Measurements from ENCODE around the gene FAM135A. TPM values are rescaled to one million over a fixed set of nuclear protein-coding genes. Genes with fewer than 3 reads are reported as not detected.

Gene FAM135A
- total and polyA plus RNA-seq, 2 of the 8 experiments (the other 6 are each of a cell fraction or from before 2014, with no cell fraction given): 17.4 to 35.7 TPM

DNA sequence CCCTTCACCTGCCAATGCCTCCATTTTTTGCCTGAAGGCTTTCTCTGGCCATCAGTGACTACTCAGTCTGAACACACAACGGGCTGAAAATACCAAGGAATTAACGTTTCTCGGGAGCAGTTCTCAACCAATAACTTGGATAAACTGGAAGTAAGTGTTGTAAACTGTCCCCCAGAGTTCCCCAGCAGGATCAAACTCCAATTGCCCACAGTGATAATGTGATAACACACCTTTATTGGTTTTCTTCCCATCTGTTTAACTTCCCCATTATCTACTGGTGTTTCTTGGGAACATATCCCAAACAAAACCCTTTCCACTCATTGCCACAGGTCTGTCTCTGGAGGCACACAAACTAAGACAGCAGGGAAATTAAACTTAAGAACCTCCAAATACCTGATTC lies 21.8 kb upstream of the FAM135A start:
- Histone ChIP-seq H3K27ac (ENCODE audit: low read depth, low read length) (no peak overlapping the region), H3K23me2 (ENCODE audit: low read depth, low read length) (no peaks in the 10 kb centered on the region), H2AK5ac (ENCODE audit: low read depth, low read length) (no peak overlapping the region), H3K27me3 (replicated peaks in 1 of 4; ENCODE audit: control insufficient read depth in 3 of 4, extremely low read depth in 1 of 4, insufficient read depth in 3 of 4, low read length in 3 of 4) (no peaks in the 10 kb centered on the region), H2AFZ (ENCODE audit: low read length) (no peak overlapping the region), H3K36me3 (ENCODE audit: control insufficient read depth in 2 of 4, insufficient read depth in 4 of 4, low read length in 3 of 4) (no peaks in the 10 kb centered on the region), H3K14ac (ENCODE audit: insufficient read length) (no peak overlapping the region), H3K79me1 (ENCODE audit: low read depth, low read length) (no peaks in the 10 kb centered on the region), H3K4me3 (ENCODE audit: extremely low read depth in 1 of 4, insufficient read depth in 2 of 4, low read depth in 3 of 4, low read length in 4 of 4) (no peak overlapping the region), H2BK12ac (ENCODE audit: low read depth, low read length) (no peak overlapping the region), H3K56ac (replicated peaks; ENCODE audit: insufficient read length, low read depth, low read length) (no peak overlapping the region), H4K5ac (ENCODE audit: insufficient read length, low read depth, low read length) (no peak overlapping the region), H2BK5ac (ENCODE audit: low read depth, low read length) (no peak overlapping the region), H3K79me2 (ENCODE audit: control insufficient read depth in 1 of 2, insufficient read depth in 2 of 2, low read length in 2 of 2) (no peaks in the 10 kb centered on the region), H2BK20ac (ENCODE audit: low read length) (no peak overlapping the region), H3K4ac (replicated peaks; ENCODE audit: insufficient read length, low read depth, low read length) (no peak overlapping the region), H3K18ac (ENCODE audit: extremely low read depth, low read length) (no peak overlapping the region), H4K8ac (ENCODE audit: extremely low read depth, insufficient read depth, low read length) (no peak overlapping the region), H2BK15ac (ENCODE audit: low read length) (no peak overlapping the region), H3K4me2 (ENCODE audit: insufficient read depth in 1 of 2, low read depth in 2 of 2, low read length in 2 of 2) (no peak overlapping the region), H3K9ac (replicated peaks in 1 of 4; ENCODE audit: extremely low read depth in 1 of 4, low read depth in 3 of 4, low read length in 3 of 4) (no peak overlapping the region), H4K20me1 (replicated peaks in 1 of 2; ENCODE audit: control insufficient read depth in 1 of 2, insufficient read depth in 2 of 2, low read length in 2 of 2) (no peaks in the 10 kb centered on the region), H3K23ac (ENCODE audit: insufficient read length) (no peak overlapping the region), H3K9me3 (ENCODE audit: insufficient read depth in 2 of 2, low read depth in 1 of 2, low read length in 1 of 2) (no peaks in the 10 kb centered on the region), H3K4me1 (replicated peaks in 1 of 4; ENCODE audit: control insufficient read depth in 3 of 4, insufficient read depth in 4 of 4, low read length in 3 of 4) (no peaks in the 10 kb centered on the region), H2BK120ac (replicated peaks; ENCODE audit: low read depth, low read length) (no peak overlapping the region), H4K91ac (replicated peaks; ENCODE audit: insufficient read length, low read length) (no peak overlapping the region)
- TF ChIP-seq HDAC2 (IDR thresholded peaks at IDR 0.05; ENCODE audit: borderline replicate concordance in 1 of 2, low read depth in 2 of 2, low read length in 2 of 2): no peak
- 89% methylated on average over 3 of the region's 3 CpGs; no CpG with 5 or more reads in 1 of the 2 experiments for WGBS, 2 experiments (ENCODE audit: extremely low coverage in 1 of 2, insufficient coverage in 1 of 2, insufficient read length in 1 of 2, insufficient replicate concordance in 2 of 2, low coverage in 1 of 2, low lambda C conversion rate in 2 of 2, missing lambda C conversion rate in 1 of 2)
- no peak for FAIRE-seq
- ChIA-PET CTCF (ENCODE audit: partially characterized antibody) (interaction anchor here (0.8 to 3.1 kb wide), 3 partner anchors 15 to 25 kb away, joined by 3 to 12 read pairs (median 3); no protein-coding TSS in a partner anchor), POLR2A (ENCODE audit: partially characterized antibody) (no interaction called here)
- no peak for DNase-seq (ENCODE audit: low read depth in 1 of 2, low spot score in 2 of 2)

Measured in H1 (cell line).